Measurements from ENCODE around the gene PITX2. TPM values are rescaled to one million over a fixed set of nuclear protein-coding genes. Genes with fewer than 3 reads are reported as not detected.

The PITX2 gene
- total and polyA plus RNA-seq, 8 donors, result 0.11 to 0.28 (median 0.24) TPM; not detected in 4

GRCh38 chr4:110613745-110614144, 9.1 kb downstream of the PITX2 start:
- Histone ChIP-seq H3K9me3 (no peaks in the 10 kb centered on the region), H3K4me1 (peaks cover 0 to 4% of the 10 kb centered on the region in 2 donors), H3K36me3 (no peaks in the 10 kb centered on the region), H3K4me3 (no peak overlapping the region), H3K27me3 (peaks cover 97 to 100% of the 10 kb centered on the region in 2 donors), H3K27ac (no peak overlapping the region)
- DNase-seq (no peak), ATAC-seq (no peak)
- intact Hi-C loops (cut with DNase I), result no loop called here
- no peak for TF ChIP-seq CTCF (IDR thresholded peaks at IDR 0.05)

- DNase-seq (no peak), ATAC-seq (no peak)
- Histone ChIP-seq H3K4me1 (peaks cover 0 to 4% of the 10 kb centered on the region in 2 donors), H3K27ac (no peak overlapping the region), H3K27me3 (peaks cover 88 to 99% of the 10 kb centered on the region in 2 donors), H3K9me3 (no peaks in the 10 kb centered on the region), H3K4me3 (no peak overlapping the region), H3K36me3 (no peaks in the 10 kb centered on the region)
- TF ChIP-seq CTCF (IDR thresholded peaks at IDR 0.05), result no peak
- intact Hi-C loops (cut with DNase I), result no loop called here
These were observed 10.1 kb downstream of the PITX2 start for GRCh38 chr4:110612631-110613269.

GRCh38 chr4:110611968-110612447, 10.9 kb downstream of the PITX2 start:
- no peaks in the 10 kb centered on the region for H3K9me3 ChIP-seq
- H3K36me3 ChIP-seq, result no peaks in the 10 kb centered on the region
- no peak for ATAC-seq
- H3K27me3 ChIP-seq, result peaks cover 81 to 99% of the 10 kb centered on the region in 2 donors
- no peak overlapping the region for H3K27ac ChIP-seq
- no peak for TF ChIP-seq CTCF (IDR thresholded peaks at IDR 0.05)
- no peak for DNase-seq
- intact Hi-C loops (cut with DNase I), result no loop called here
- H3K4me1 ChIP-seq, result peaks cover 0 to 4% of the 10 kb centered on the region in 2 donors
- no peak overlapping the region for H3K4me3 ChIP-seq

- ATAC-seq, result peak; percentile 45
- Histone ChIP-seq H3K27me3 (peaks cover 73 to 91% of the 10 kb centered on the region in 2 donors), H3K4me3 (no peak overlapping the region)
These were observed 11.7 kb downstream of the PITX2 start for GRCh38 chr4:110610940-110611831.

More at GRCh38 chr4:110610940-110611831, 11.7 kb downstream of the PITX2 start:
- DNase-seq, result no peak
- no peaks in the 10 kb centered on the region for H3K36me3 ChIP-seq
- H3K27ac ChIP-seq, result no peak overlapping the region
- H3K4me1 ChIP-seq, result peaks cover 0 to 4% of the 10 kb centered on the region in 2 donors
- TF ChIP-seq CTCF (IDR thresholded peaks at IDR 0.05), result no peak
- no peaks in the 10 kb centered on the region for H3K9me3 ChIP-seq
- intact Hi-C loops (cut with DNase I), result no loop called here

Data from left lung (tissue), 10 donors.